Natural killer cell (primary cell): ENCODE results near the gene RBBP8NL. TPM values are rescaled to one million over a fixed set of nuclear protein-coding genes. Genes with fewer than 3 reads are reported as not detected.

ENCODE experiments used
- ATAC-seq, 3 donors: fragments of 150-1000 bp in 2 of 3; fragments of 200-7000 bp in 1 of 3; cut with Tn5 transposase; 1 replicate in 1 of 3; 2 replicates in 2 of 3; pipeline ENCODE4 v1.10.0; 2021; ENCODE audit warnings: mild to moderate bottlenecking in 2 of 3, moderate library complexity in 2 of 3
- DNase-seq, 2 donors: peaks; one replicate each; pipeline versions ENCODE4 v3.0.0 to v3.0.0-alpha.2; 2013 to 2021; ENCODE audit warnings: mixed read lengths in 1 of 2
- H3K27ac ChIP-seq: one replicate; pipeline ENCODE4 v1.5.1; 2013; ENCODE audit warnings: mild to moderate bottlenecking, low read length
- H3K27me3 ChIP-seq: one replicate; pipeline ENCODE4 v1.6.1; 2013; ENCODE audit warnings: low read length; ENCODE audit not compliant: control insufficient read depth, insufficient read depth
- H3K36me3 ChIP-seq: one replicate; pipeline ENCODE4 v1.6.1; 2013; ENCODE audit warnings: low read length; ENCODE audit not compliant: control insufficient read depth, insufficient read depth
- H3K4me1 ChIP-seq: one replicate; pipeline ENCODE4 v1.6.1; 2013; ENCODE audit warnings: low read length; ENCODE audit not compliant: control insufficient read depth, insufficient read depth
- H3K4me3 ChIP-seq: one replicate; pipeline ENCODE4 v1.5.1; 2013; ENCODE audit warnings: low read length
- H3K9me3 ChIP-seq: one replicate; pipeline ENCODE4 v1.6.1; 2013; ENCODE audit warnings: low read length; ENCODE audit not compliant: control insufficient read depth, insufficient read depth
- H3K27ac Mint-ChIP-seq, 2 donors: one replicate each; pipeline ENCODE4 v1.8.0; 2022; ENCODE audit warnings: mild to moderate bottlenecking in 2 of 2, mixed read lengths in 2 of 2, moderate library complexity in 1 of 2
- H3K27me3 Mint-ChIP-seq, 2 donors: one replicate each; pipeline ENCODE4 v1.8.0; 2022; ENCODE audit warnings: low read depth in 2 of 2, mixed read lengths in 2 of 2
- H3K36me3 Mint-ChIP-seq: one replicate; pipeline ENCODE4 v1.8.0; 2022; ENCODE audit warnings: mixed read lengths
- H3K4me1 Mint-ChIP-seq, 2 donors: one replicate each; pipeline ENCODE4 v1.8.0; 2022; ENCODE audit warnings: mixed read lengths in 2 of 2
- H3K4me3 Mint-ChIP-seq: one replicate; pipeline ENCODE4 v1.8.0; 2022; ENCODE audit warnings: mild to moderate bottlenecking, moderate library complexity, mixed read lengths
- H3K9me3 Mint-ChIP-seq, 2 donors: one replicate each; pipeline ENCODE4 v1.8.0; 2022; ENCODE audit warnings: mixed read lengths in 2 of 2
- WGBS: methylation state at CpG from one replicate; pipeline ENCODE4 v1.1.7; 2013; ENCODE audit warnings: missing lambda C conversion rate; ENCODE audit not compliant: insufficient coverage; 5-methylcytosine and 5-hydroxymethylcytosine counted together
- intact Hi-C: fragments of 100-400 bp; cut with micrococcal nuclease; formaldehyde crosslinking; loops from one replicate; pipeline ENCODE4 v1.14.2; 2022
- total RNA-seq, 4 donors: library from RNA; stranded (reverse); fragments of 120-200 nt in 1 of 4; gene quantifications; one replicate each; pipeline versions ENCODE4 v1.2.3 to v1.2.4, GENCODE V29; 2013 to 2022
- TF ChIP-seq, protein P1 (sequence below): fragments of 200-600 bp; IDR thresholded peaks from one replicate; pipeline ENCODE4 v1.8.0; 2022; ENCODE audit warnings: antibody characterized with exemption

The RBBP8NL gene
- total RNA-seq, 3 donors from 2014 or later (not counting 1 experiment from before 2014, with no cell fraction given), result not detected

DNA sequence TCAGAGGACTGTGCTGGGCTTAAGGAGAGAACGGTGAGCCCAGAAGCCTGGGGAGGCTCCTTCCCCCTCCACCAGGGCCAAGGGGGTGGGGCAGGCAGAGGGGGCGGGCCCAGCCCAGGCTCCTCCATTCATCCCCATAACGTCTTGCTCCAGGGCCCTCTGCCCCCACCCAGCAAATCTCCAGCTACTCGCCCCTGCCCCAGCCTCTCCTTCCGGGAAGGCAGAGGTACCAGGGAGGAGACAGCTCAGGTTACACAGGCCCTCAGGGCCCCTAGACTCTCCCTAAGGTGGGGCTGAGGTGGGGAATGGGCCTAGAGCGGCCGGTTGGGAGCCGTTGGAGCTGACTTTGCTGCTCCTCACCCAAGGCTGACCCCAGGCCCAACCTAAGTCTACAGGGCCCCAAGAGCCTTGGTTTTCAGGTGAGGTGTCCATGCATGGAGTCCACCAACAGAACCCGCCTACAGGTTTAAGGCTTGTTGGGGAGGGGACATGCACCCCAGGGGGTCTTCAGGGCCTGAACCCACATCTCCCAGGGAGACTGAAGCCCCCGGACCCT, 61.4 kb downstream of the RBBP8NL start:
- intact Hi-C loops, result no loop called here
- Mint-ChIP-seq H3K4me1 (peaks cover 0 to 6% of the 10 kb centered on the region in 2 donors), H3K27ac (no peak overlapping the region), H3K4me3 (no peak overlapping the region), H3K36me3 (no peaks in the 10 kb centered on the region), H3K27me3 (peaks cover 0 to 26% of the 10 kb centered on the region in 2 donors), H3K9me3 (no peaks in the 10 kb centered on the region)
- WGBS, result 52% methylated on average over 10 of the region's 10 CpGs
- peaks cover 22% of the 10 kb centered on the region for H3K4me1 ChIP-seq
- peaks cover 26% of the 10 kb centered on the region for H3K27me3 ChIP-seq
- no peak for ATAC-seq
- no peaks in the 10 kb centered on the region for H3K36me3 ChIP-seq
- no peaks in the 10 kb centered on the region for H3K9me3 ChIP-seq
- DNase-seq, result no peak
- no peak overlapping the region for H3K27ac ChIP-seq
- TF ChIP-seq, protein P1, sequence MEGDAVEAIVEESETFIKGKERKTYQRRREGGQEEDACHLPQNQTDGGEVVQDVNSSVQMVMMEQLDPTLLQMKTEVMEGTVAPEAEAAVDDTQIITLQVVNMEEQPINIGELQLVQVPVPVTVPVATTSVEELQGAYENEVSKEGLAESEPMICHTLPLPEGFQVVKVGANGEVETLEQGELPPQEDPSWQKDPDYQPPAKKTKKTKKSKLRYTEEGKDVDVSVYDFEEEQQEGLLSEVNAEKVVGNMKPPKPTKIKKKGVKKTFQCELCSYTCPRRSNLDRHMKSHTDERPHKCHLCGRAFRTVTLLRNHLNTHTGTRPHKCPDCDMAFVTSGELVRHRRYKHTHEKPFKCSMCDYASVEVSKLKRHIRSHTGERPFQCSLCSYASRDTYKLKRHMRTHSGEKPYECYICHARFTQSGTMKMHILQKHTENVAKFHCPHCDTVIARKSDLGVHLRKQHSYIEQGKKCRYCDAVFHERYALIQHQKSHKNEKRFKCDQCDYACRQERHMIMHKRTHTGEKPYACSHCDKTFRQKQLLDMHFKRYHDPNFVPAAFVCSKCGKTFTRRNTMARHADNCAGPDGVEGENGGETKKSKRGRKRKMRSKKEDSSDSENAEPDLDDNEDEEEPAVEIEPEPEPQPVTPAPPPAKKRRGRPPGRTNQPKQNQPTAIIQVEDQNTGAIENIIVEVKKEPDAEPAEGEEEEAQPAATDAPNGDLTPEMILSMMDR, result no peak
- no peak overlapping the region for H3K4me3 ChIP-seq

DNA sequence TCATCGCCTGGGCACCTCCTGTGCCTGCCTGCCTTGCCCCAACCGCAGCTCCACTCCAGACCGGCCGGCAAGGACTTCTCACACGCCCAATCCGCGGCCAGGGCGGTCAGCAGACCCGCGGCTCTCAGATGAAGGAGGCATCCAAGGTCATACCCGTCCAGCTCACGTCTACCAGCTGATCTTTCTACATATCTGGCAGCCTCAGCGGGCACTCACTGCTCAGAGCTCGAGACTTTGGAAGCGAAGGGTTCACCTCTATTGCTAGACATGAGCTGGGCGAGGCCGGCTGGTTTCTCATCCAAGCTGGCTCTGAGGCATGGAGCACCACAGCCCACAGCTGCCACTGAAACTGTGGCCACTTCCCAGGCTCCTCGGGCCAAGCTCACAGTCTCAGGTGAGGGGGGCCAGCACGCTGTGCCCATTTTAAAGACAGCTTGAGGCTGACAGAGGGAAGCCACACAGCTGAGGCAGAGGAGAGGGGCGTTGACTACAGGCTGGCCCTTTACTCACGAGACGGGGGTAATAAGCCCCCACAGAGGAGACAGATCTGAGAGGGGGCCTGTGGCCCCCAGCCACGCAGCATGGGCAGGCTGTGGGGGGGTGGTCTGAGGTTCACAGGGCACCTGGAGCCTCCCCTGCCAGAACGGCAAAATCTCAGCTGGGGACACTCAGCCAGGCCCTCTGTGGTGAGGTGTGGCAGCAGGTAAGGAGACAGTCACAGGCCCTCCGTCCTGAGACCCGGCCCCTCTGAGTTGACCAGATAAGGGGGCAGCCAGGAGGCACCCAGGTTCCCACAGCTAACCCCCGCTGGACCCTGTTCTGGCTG, 62.2 kb downstream of the RBBP8NL start:
- ATAC-seq, result no peak
- Mint-ChIP-seq H3K4me3 (peak overlapping the region; percentile 61), H3K9me3 (no peaks in the 10 kb centered on the region), H3K27me3 (peaks cover 0 to 26% of the 10 kb centered on the region in 2 donors), H3K4me1 (peaks cover 0 to 6% of the 10 kb centered on the region in 2 donors), H3K27ac (no peak overlapping the region), H3K36me3 (no peaks in the 10 kb centered on the region)
- 88% methylated on average over 27 of the region's 27 CpGs for WGBS
- Histone ChIP-seq H3K4me3 (no peak overlapping the region), H3K4me1 (peaks cover 22% of the 10 kb centered on the region), H3K27me3 (peaks cover 26% of the 10 kb centered on the region), H3K27ac (no peak overlapping the region), H3K36me3 (no peaks in the 10 kb centered on the region), H3K9me3 (no peaks in the 10 kb centered on the region)
- TF ChIP-seq, protein P1, result no peak
- no peak for DNase-seq
- intact Hi-C loops, result no loop called here

DNA sequence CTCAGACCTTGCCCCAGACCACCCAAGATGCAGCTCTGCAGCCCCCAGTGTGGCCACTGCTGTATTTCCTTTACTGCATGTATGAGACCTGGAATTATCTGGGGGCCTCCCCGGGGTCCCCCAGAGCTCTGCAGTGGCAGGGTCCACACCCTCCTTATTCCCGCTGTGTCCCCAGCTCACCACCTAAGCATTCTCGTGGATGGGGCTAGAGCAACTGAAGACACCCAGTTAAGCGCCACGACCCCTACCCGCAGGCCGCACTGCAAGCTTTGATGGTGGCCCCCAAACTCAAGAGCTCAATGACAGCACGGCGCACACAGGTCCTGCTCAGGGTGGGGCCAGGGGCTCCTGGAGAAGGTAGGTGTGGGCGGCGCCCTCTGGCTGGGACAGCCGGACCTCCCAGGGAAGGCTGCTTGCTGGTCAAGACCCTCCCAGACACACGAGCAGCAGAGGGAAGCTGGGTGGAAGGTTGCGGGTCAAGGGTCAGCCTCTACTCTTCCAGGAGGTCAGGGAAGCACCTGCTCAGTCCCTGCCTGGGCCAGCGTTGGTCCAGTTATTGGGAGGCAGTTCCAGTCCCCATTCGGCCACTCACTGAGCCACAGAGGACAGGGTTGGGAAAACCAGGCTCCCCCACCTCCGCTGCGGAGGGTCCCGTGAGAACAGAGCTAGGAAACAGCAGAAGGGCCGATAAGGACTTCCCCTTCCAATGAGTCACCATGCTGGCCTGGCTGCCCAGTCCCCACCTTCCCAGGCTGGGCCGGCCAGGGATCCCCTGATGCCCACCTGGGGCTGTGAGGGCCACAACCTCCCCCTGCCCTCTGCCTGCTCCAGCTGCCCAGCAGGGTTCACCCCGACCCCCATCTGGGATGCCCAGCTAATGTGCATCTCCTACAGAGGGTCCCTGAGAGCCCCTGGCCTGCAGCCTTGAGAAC, 63.2 kb downstream of the RBBP8NL start:
- Histone ChIP-seq H3K27ac (no peak overlapping the region), H3K9me3 (no peaks in the 10 kb centered on the region), H3K27me3 (peaks cover 21% of the 10 kb centered on the region), H3K4me1 (peaks cover 22% of the 10 kb centered on the region), H3K36me3 (no peaks in the 10 kb centered on the region), H3K4me3 (no peak overlapping the region)
- 80% methylated on average over 22 of the region's 22 CpGs for WGBS
- intact Hi-C loops, result no loop called here
- no peak for ATAC-seq
- TF ChIP-seq, protein P1, result no peak
- Mint-ChIP-seq H3K36me3 (no peaks in the 10 kb centered on the region), H3K4me1 (peaks cover 0 to 6% of the 10 kb centered on the region in 2 donors), H3K9me3 (no peaks in the 10 kb centered on the region), H3K27me3 (peaks cover 0 to 22% of the 10 kb centered on the region in 2 donors), H3K4me3 (no peak overlapping the region), H3K27ac (no peak overlapping the region)
- no peak for DNase-seq
